SK-N-SH (cell line): Measurements from ENCODE around the gene TECR.

Experiments used
- CTCF ChIP-seq: fragments of 200-600 bp; sonication (generic); IDR thresholded peaks from 2 replicates; pipeline ENCODE4 v1.6.1; 2017; ENCODE audit warnings: antibody characterized with exemption, mild to moderate bottlenecking, moderate library complexity
- EP300 ChIP-seq, 2 experiments: IDR thresholded peaks; 2 replicates each; pipeline versions ENCODE4 v1.4.0 to v1.6.1; 2012; ENCODE audit warnings: borderline replicate concordance in 1 of 2, low read depth in 1 of 2, low read length in 1 of 2
- EZH2phosphoT487 ChIP-seq: fragments of 200-600 bp; sonication (generic); IDR thresholded peaks from 2 replicates; pipeline ENCODE4 v1.6.1; 2017; ENCODE audit warnings: low read depth, mixed run types, mild to moderate bottlenecking, antibody characterized with exemption, moderate library complexity, borderline replicate concordance
- FOXM1 ChIP-seq: IDR thresholded peaks from 2 replicates; pipeline ENCODE4 v1.4.0; 2012; ENCODE audit warnings: low read depth, mild to moderate bottlenecking
- MAX ChIP-seq: IDR thresholded peaks from 2 replicates; pipeline ENCODE4 v1.4.0; 2012; ENCODE audit warnings: low read depth
- MEF2A ChIP-seq: IDR thresholded peaks from 2 replicates; pipeline ENCODE4 v1.4.0; 2012; ENCODE audit warnings: low read depth, borderline replicate concordance
- MXI1 ChIP-seq: IDR thresholded peaks from 2 replicates; pipeline ENCODE4 v1.6.1; 2012; ENCODE audit warnings: mild to moderate bottlenecking, low read depth, low read length, improper control_type of control experiment
- TEAD4 ChIP-seq: IDR thresholded peaks from 2 replicates; pipeline ENCODE4 v1.4.0; 2012; ENCODE audit warnings: mild to moderate bottlenecking, borderline replicate concordance; ENCODE audit not compliant: insufficient read depth
- USF2 ChIP-seq: fragments of 150-350 bp; IDR thresholded peaks from 2 replicates; pipeline ENCODE4 v1.6.1; 2017; ENCODE audit warnings: antibody characterized with exemption, low read length, low read depth, borderline replicate concordance
- TF ChIP-seq, protein P1 (sequence below): IDR thresholded peaks from 2 replicates; pipeline ENCODE4 v1.4.0; 2012; ENCODE audit warnings: low read depth, borderline replicate concordance
- TF ChIP-seq, protein P2 (sequence below): IDR thresholded peaks from 2 replicates; pipeline ENCODE4 v1.6.1; 2012; ENCODE audit warnings: mild to moderate bottlenecking, low read depth, low read length, moderate library complexity

DNA sequence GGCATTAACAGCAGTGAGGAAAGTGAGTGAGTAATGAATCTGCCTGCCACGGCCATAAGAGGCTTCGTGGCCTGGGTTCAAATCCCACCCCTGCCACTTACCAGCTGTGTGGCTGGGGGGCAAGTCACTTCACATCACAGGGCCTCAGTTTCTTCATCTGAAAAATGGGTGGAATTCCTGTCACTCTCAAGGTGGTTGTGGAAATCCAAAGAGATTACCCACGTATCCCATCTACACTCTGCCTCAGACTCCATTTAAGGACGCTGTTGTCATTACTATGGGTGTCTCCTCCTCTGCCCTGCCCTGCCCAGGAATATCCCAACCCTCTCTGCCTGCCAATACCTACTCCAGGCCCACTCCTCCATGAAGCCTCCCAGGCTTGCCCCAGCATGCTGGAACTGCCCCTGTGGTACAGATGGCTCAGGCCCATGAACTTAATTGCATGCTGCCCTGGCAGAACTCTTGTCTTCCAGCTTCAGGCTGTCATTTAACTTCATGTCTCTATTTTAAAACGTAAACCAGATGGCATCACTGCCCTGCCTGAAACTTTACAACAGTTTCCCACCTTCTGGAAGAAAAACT is 36.5 kb upstream of the TECR start:
- no peak for TF ChIP-seq CTCF
- TF ChIP-seq EP300 (IDR thresholded peaks at IDR 0.05; ENCODE audit: borderline replicate concordance in 1 of 2, low read depth in 1 of 2, low read length in 1 of 2): no peak
- TF ChIP-seq, protein P1, sequence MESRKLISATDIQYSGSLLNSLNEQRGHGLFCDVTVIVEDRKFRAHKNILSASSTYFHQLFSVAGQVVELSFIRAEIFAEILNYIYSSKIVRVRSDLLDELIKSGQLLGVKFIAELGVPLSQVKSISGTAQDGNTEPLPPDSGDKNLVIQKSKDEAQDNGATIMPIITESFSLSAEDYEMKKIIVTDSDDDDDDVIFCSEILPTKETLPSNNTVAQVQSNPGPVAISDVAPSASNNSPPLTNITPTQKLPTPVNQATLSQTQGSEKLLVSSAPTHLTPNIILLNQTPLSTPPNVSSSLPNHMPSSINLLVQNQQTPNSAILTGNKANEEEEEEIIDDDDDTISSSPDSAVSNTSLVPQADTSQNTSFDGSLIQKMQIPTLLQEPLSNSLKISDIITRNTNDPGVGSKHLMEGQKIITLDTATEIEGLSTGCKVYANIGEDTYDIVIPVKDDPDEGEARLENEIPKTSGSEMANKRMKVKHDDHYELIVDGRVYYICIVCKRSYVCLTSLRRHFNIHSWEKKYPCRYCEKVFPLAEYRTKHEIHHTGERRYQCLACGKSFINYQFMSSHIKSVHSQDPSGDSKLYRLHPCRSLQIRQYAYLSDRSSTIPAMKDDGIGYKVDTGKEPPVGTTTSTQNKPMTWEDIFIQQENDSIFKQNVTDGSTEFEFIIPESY: no peak
- TF ChIP-seq USF2: no peak
- TF ChIP-seq, protein P2, sequence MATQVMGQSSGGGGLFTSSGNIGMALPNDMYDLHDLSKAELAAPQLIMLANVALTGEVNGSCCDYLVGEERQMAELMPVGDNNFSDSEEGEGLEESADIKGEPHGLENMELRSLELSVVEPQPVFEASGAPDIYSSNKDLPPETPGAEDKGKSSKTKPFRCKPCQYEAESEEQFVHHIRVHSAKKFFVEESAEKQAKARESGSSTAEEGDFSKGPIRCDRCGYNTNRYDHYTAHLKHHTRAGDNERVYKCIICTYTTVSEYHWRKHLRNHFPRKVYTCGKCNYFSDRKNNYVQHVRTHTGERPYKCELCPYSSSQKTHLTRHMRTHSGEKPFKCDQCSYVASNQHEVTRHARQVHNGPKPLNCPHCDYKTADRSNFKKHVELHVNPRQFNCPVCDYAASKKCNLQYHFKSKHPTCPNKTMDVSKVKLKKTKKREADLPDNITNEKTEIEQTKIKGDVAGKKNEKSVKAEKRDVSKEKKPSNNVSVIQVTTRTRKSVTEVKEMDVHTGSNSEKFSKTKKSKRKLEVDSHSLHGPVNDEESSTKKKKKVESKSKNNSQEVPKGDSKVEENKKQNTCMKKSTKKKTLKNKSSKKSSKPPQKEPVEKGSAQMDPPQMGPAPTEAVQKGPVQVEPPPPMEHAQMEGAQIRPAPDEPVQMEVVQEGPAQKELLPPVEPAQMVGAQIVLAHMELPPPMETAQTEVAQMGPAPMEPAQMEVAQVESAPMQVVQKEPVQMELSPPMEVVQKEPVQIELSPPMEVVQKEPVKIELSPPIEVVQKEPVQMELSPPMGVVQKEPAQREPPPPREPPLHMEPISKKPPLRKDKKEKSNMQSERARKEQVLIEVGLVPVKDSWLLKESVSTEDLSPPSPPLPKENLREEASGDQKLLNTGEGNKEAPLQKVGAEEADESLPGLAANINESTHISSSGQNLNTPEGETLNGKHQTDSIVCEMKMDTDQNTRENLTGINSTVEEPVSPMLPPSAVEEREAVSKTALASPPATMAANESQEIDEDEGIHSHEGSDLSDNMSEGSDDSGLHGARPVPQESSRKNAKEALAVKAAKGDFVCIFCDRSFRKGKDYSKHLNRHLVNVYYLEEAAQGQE: no peak
- no peak for TF ChIP-seq MEF2A
- TF ChIP-seq FOXM1: no peak
- no peak for TF ChIP-seq EZH2phosphoT487
- TF ChIP-seq MAX: no peak
- no peak for TF ChIP-seq TEAD4
- no peak for TF ChIP-seq MXI1
